ENCODE results near the gene BMP7.

Gene BMP7

DNA sequence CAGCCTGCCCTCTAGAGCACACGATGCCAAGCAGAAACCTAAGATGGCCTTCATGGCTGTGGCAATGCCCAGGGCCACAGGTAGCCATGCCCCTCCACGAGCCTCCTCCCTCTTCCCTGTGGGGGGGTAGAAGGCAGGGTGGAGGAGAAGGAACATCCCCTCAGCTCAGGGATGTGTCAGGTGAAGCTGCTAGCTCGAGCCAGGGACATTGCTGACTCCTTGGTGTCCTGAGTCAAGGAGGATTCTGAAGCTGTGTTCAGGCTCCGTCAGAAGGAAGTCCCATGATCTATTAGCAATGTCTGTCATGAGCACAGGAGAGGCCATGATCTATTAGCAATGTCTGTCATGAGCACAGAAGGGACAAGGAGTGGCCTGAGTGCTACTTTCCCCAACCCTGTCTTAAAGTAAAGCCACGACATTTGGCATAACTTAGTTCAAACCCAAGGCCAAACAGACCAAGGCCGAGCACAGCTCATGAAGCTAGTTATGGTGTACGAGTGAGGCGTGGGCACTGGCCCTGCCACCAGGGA lies 87.8 kb downstream of the BMP7 start:
- H3K36me3 ChIP-seq (ENCODE audit: control insufficient read depth in 2 of 2, insufficient read depth in 2 of 2, low read length in 2 of 2) = no peaks in the 10 kb centered on the region
- no peaks in the 10 kb centered on the region for H3K4me1 ChIP-seq (ENCODE audit: control insufficient read depth, insufficient read depth, low read length)
- no peak overlapping the region for H3K9ac ChIP-seq (ENCODE audit: low read length in 2 of 2)
- H3K9me3 ChIP-seq (ENCODE audit: control insufficient read depth in 2 of 2, low read length in 2 of 2) = peaks cover 0 to 3% of the 10 kb centered on the region in 2 donors
- H3K27ac ChIP-seq (ENCODE audit: low read length) = no peak overlapping the region
- H3K27me3 ChIP-seq (ENCODE audit: control insufficient read depth in 1 of 2, insufficient read depth in 2 of 2, low read length in 2 of 2) = peaks cover 3 to 5% of the 10 kb centered on the region in 2 donors
- no peak overlapping the region for H3K4me3 ChIP-seq (ENCODE audit: low read length in 2 of 2)

DNA sequence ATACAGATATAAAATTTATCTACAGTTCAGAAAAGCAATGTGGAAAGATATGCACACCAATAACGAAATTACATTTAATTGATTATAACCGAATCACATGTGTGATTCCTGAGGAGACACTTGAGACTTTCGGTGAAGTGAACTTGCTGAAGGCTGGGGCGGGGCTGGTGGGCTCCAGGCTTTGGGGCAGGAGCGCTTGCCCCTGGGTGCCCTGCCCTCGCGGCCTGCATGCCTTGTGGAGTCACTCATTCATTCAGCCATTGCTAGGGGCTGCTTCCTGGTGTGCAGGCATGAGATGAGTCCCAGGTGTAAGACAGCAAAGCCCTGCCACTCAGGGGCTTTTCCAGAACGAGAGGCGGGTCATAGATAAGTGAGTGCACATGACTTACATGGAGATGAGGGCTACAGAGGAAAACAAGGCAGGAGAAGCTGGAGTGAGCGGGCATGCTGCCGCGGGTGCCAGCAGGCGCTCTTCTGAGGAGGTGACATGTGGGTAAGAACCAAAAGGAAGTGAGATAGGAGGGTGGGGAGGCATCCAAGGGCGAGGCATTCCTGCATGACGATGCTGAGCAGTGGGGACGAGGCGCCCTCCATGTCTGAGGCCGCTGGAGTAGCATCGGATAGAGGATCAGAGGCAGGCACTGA lies 88.7 kb downstream of the BMP7 start:
- peaks cover 3 to 7% of the 10 kb centered on the region in 2 donors for H3K27me3 ChIP-seq (ENCODE audit: control insufficient read depth in 1 of 2, insufficient read depth in 2 of 2, low read length in 2 of 2)
- H3K9me3 ChIP-seq (ENCODE audit: control insufficient read depth in 2 of 2, low read length in 2 of 2) = peaks cover 0 to 3% of the 10 kb centered on the region in 2 donors
- no peak overlapping the region for H3K27ac ChIP-seq (ENCODE audit: low read length)
- no peaks in the 10 kb centered on the region for H3K4me1 ChIP-seq (ENCODE audit: control insufficient read depth, insufficient read depth, low read length)
- no peaks in the 10 kb centered on the region for H3K36me3 ChIP-seq (ENCODE audit: control insufficient read depth in 2 of 2, insufficient read depth in 2 of 2, low read length in 2 of 2)
- no peak overlapping the region for H3K9ac ChIP-seq (ENCODE audit: low read length in 2 of 2)
- H3K4me3 ChIP-seq (ENCODE audit: low read length in 2 of 2) = no peak overlapping the region

DNA sequence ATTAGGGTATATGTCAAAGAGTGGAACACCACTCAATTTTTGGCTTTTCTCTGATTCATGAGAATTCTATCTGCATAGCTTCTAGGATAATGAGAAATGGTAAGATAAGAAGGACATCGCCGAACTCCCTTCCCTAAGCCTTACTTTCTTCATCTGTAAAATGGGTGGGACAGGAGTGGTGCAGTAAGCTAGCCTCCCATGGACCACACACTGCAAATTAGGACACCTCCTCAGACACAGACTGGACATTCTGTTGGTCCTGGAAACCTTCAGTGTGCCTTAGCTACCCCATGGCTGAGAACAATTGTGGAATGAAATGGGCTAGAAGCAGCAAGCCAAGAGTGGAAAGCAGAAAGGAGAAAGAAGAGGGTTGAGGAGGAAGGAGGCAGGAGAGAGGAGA lies 89.6 kb downstream of the BMP7 start:
- Histone ChIP-seq H3K4me3 (ENCODE audit: low read length in 2 of 2) (no peak overlapping the region), H3K9me3 (ENCODE audit: control insufficient read depth in 2 of 2, low read length in 2 of 2) (peaks cover 0 to 3% of the 10 kb centered on the region in 2 donors), H3K36me3 (ENCODE audit: control insufficient read depth in 2 of 2, insufficient read depth in 2 of 2, low read length in 2 of 2) (no peaks in the 10 kb centered on the region), H3K9ac (ENCODE audit: low read length in 2 of 2) (no peak overlapping the region), H3K27ac (ENCODE audit: low read length) (no peak overlapping the region), H3K4me1 (ENCODE audit: control insufficient read depth, insufficient read depth, low read length) (no peaks in the 10 kb centered on the region), H3K27me3 (ENCODE audit: control insufficient read depth in 1 of 2, insufficient read depth in 2 of 2, low read length in 2 of 2) (peaks cover 3 to 5% of the 10 kb centered on the region in 2 donors)

DNA sequence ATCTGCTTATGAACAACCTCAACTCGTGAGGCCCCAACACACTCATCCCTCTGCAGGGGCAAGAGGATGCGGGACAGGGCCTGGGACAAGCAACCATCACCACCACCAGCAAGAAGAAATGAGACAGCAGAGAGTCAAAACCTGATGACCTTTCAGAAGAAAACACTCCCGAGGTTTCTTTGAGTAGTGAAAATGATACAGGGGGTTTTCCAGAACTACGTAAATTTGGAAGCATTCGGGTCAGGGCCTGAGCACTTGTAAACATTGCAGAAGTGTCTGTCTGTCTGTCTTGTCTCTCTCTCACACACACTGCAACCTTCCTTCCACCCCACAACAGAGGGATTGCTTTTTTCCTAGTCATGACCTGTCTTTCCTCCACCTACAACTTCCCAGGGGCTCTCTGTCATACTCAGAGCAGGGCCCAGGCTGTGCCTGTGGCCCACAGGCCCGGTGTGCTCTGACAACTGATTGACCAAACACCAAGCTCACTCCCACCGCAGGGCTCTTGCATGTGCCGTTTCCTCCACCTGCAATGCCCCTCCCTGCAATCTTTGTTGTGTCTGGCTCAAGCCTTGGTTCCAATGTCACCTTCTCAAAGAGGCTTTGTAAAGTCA lies 90.9 kb downstream of the BMP7 start:
- no peaks in the 10 kb centered on the region for H3K4me1 ChIP-seq (ENCODE audit: control insufficient read depth, insufficient read depth, low read length)
- H3K36me3 ChIP-seq (ENCODE audit: control insufficient read depth in 2 of 2, insufficient read depth in 2 of 2, low read length in 2 of 2) = no peaks in the 10 kb centered on the region
- H3K4me3 ChIP-seq (ENCODE audit: low read length in 2 of 2) = no peak overlapping the region
- H3K9me3 ChIP-seq (ENCODE audit: control insufficient read depth in 2 of 2, low read length in 2 of 2) = peaks cover 0 to 3% of the 10 kb centered on the region in 2 donors
- no peak overlapping the region for H3K9ac ChIP-seq (ENCODE audit: low read length in 2 of 2)
- H3K27ac ChIP-seq (ENCODE audit: low read length) = no peak overlapping the region
- H3K27me3 ChIP-seq (ENCODE audit: control insufficient read depth in 1 of 2, insufficient read depth in 2 of 2, low read length in 2 of 2) = peaks cover 3 to 5% of the 10 kb centered on the region in 2 donors

DNA sequence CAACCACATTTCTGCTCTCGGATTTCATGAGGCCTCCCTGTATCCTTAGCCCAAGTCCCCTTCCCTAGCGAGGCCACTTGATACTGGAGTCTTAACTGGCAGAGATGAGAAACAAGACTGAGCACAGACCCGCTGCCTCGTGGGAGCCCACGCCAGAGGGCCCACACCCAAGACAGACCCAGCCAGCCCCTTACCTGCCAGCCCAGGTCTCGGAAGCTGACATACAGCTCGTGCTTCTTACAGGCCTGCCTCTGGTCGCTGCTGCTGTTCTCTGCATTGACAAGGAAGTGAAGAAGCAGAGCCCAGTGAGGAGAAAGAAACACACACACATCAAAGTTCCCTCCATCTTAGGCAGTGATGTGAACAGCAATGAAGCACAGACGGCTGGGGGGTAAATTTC lies 91.7 kb downstream of the BMP7 start:
- Histone ChIP-seq H3K36me3 (ENCODE audit: control insufficient read depth in 2 of 2, insufficient read depth in 2 of 2, low read length in 2 of 2) (no peaks in the 10 kb centered on the region), H3K9me3 (ENCODE audit: control insufficient read depth in 2 of 2, low read length in 2 of 2) (peaks cover 0 to 3% of the 10 kb centered on the region in 2 donors), H3K9ac (ENCODE audit: low read length in 2 of 2) (no peak overlapping the region), H3K4me3 (ENCODE audit: low read length in 2 of 2) (no peak overlapping the region), H3K27me3 (ENCODE audit: control insufficient read depth in 1 of 2, insufficient read depth in 2 of 2, low read length in 2 of 2) (peaks cover 3 to 5% of the 10 kb centered on the region in 2 donors), H3K4me1 (ENCODE audit: control insufficient read depth, insufficient read depth, low read length) (no peaks in the 10 kb centered on the region), H3K27ac (ENCODE audit: low read length) (no peak overlapping the region)

DNA sequence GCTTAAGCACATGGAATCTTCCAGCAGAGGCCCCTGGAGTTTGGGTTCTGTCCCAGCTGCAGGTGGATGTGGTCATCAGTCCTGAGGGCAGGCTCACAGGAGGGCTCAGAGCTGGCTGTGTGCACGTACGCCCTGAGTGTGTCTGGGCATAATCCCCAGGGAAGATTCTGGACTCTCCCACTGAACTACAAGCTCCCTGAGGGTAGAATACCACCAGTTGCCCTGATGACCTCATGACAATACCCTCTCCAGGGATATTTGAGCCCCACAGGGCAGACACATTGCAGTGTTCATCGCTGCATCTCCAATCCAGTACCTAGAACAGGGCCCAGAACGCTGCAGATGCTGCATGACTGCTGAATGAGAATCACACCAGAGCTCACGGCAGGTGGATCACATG lies 92.5 kb downstream of the BMP7 start:
- H3K9me3 ChIP-seq (ENCODE audit: control insufficient read depth in 2 of 2, low read length in 2 of 2) = peaks cover 3 to 5% of the 10 kb centered on the region in 2 donors
- H3K27ac ChIP-seq (ENCODE audit: low read length) = no peak overlapping the region
- no peak overlapping the region for H3K9ac ChIP-seq (ENCODE audit: low read length in 2 of 2)
- H3K36me3 ChIP-seq (ENCODE audit: control insufficient read depth in 2 of 2, insufficient read depth in 2 of 2, low read length in 2 of 2) = no peaks in the 10 kb centered on the region
- peaks cover 0 to 5% of the 10 kb centered on the region in 2 donors for H3K27me3 ChIP-seq (ENCODE audit: control insufficient read depth in 1 of 2, insufficient read depth in 2 of 2, low read length in 2 of 2)
- no peak overlapping the region for H3K4me3 ChIP-seq (ENCODE audit: low read length in 2 of 2)
- H3K4me1 ChIP-seq (ENCODE audit: control insufficient read depth, insufficient read depth, low read length) = no peaks in the 10 kb centered on the region

DNA sequence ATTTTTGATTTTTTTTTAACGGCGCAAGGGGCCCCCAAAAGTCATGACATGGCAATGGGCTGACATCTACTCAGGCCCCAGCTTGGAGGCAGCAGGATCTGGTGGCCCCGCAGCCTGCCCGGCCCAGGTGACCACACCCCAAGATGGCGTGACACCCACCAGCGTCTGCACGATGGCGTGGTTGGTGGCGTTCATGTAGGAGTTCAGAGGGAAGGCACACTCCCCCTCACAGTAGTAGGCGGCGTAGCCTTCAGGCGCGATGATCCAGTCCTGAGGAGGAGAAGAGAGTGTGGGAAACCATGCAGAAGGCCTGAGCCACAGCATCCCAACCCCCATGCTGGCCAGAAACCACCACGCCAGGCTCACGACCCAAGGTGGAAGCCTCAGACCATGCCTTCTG lies 93.4 kb downstream of the BMP7 start:
- Histone ChIP-seq H3K9ac (ENCODE audit: low read length in 2 of 2) (no peak overlapping the region), H3K36me3 (ENCODE audit: control insufficient read depth in 2 of 2, insufficient read depth in 2 of 2, low read length in 2 of 2) (no peaks in the 10 kb centered on the region), H3K9me3 (ENCODE audit: control insufficient read depth in 2 of 2, low read length in 2 of 2) (peaks cover 3 to 6% of the 10 kb centered on the region in 2 donors), H3K27me3 (ENCODE audit: control insufficient read depth in 1 of 2, insufficient read depth in 2 of 2, low read length in 2 of 2) (peaks cover 0 to 5% of the 10 kb centered on the region in 2 donors), H3K4me3 (ENCODE audit: low read length in 2 of 2) (no peak overlapping the region), H3K4me1 (ENCODE audit: control insufficient read depth, insufficient read depth, low read length) (no peaks in the 10 kb centered on the region), H3K27ac (ENCODE audit: low read length) (no peak overlapping the region)

DNA sequence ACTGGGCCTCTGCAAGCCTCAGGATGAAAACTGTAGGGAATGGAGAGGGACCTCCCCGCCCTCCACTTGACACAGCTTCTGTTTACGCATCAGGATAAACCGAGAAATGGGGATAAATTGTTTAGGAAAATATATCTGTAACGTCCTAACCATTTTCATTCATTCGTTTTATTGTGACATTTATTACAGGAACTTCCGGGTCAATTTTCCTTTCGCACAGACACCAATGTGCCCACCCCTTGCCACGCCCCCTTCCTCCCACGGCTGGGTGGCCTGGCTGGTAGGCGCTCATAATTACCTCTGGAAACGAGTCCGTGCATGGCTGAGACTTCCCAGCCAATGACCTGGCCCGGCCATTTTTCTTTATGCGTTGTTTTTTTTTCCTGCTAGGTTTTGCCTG lies 96.1 kb downstream of the BMP7 start:
- H3K36me3 ChIP-seq (ENCODE audit: control insufficient read depth in 2 of 2, insufficient read depth in 2 of 2, low read length in 2 of 2) = no peaks in the 10 kb centered on the region
- no peak overlapping the region for H3K27ac ChIP-seq (ENCODE audit: low read length)
- peaks cover 0 to 3% of the 10 kb centered on the region in 2 donors for H3K27me3 ChIP-seq (ENCODE audit: control insufficient read depth in 1 of 2, insufficient read depth in 2 of 2, low read length in 2 of 2)
- H3K9ac ChIP-seq (ENCODE audit: low read length in 2 of 2) = no peak overlapping the region
- no peaks in the 10 kb centered on the region for H3K4me1 ChIP-seq (ENCODE audit: control insufficient read depth, insufficient read depth, low read length)
- peaks cover 0 to 6% of the 10 kb centered on the region in 2 donors for H3K9me3 ChIP-seq (ENCODE audit: control insufficient read depth in 2 of 2, low read length in 2 of 2)
- H3K4me3 ChIP-seq (ENCODE audit: low read length in 2 of 2) = no peak overlapping the region

DNA sequence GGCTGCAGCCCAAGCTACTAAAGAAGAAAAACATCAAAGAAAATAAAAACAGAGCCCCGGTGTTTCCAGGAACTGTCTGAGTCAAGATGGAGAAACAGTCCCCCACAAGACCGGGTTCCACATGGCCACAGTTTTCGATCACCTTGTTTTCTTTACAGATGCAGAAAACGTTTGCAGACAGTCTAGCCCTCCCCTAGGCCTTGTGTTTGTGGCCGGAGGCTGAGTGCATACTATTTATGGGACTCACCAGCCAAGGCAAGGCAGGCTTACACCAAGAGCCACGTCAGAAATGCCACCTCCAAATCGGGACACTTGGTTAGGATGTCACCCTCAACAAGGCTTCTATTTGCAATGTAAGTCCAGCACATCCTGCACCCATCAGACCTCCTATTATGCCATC lies 97.3 kb downstream of the BMP7 start:
- Histone ChIP-seq H3K27me3 (ENCODE audit: control insufficient read depth in 1 of 2, insufficient read depth in 2 of 2, low read length in 2 of 2) (peaks cover 0 to 5% of the 10 kb centered on the region in 2 donors), H3K9me3 (ENCODE audit: control insufficient read depth in 2 of 2, low read length in 2 of 2) (peaks cover 0 to 6% of the 10 kb centered on the region in 2 donors), H3K36me3 (ENCODE audit: control insufficient read depth in 2 of 2, insufficient read depth in 2 of 2, low read length in 2 of 2) (no peaks in the 10 kb centered on the region), H3K9ac (ENCODE audit: low read length in 2 of 2) (no peak overlapping the region), H3K4me1 (ENCODE audit: control insufficient read depth, insufficient read depth, low read length) (no peaks in the 10 kb centered on the region), H3K27ac (ENCODE audit: low read length) (no peak overlapping the region), H3K4me3 (ENCODE audit: low read length in 2 of 2) (no peak overlapping the region)

DNA sequence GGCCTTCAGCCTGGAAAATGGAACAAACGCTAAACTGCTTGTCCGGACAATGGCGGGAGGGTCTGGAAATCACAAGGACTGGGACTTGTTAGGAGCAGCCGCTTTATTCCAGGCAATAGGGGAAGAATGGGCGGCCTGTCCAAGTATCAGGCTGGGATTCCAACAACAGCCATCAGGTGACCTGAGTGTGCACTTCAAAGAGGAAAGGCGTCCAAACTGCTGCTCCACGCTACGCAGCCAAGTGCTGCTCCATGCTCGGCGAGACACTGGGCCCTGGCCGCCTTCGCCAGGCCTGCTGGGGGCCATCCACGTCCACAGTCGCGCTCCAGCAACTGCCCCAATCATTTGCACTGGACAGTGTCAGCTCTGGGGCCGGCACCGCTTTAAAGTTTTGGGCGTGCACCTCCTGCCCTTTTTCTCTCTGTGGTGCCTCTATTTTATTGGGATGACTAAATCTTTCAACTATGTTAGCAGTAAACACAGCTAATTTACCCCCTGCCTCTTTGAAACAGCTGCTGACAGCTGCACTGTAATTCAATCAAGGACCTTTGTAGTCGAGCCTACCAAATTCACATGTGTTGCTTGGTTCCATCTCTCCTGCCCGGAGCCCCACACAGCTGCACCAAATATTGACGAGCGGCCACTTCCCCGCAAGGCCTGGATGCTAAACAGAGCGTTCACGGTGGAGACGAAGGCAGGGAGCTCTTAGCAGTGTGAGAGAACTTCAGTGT lies 98.3 kb downstream of the BMP7 start:
- H3K4me1 ChIP-seq (ENCODE audit: control insufficient read depth, insufficient read depth, low read length) = no peaks in the 10 kb centered on the region
- H3K27me3 ChIP-seq (ENCODE audit: control insufficient read depth in 1 of 2, insufficient read depth in 2 of 2, low read length in 2 of 2) = peaks cover 0 to 3% of the 10 kb centered on the region in 2 donors
- peaks cover 0 to 6% of the 10 kb centered on the region in 2 donors for H3K9me3 ChIP-seq (ENCODE audit: control insufficient read depth in 2 of 2, low read length in 2 of 2)
- no peaks in the 10 kb centered on the region for H3K36me3 ChIP-seq (ENCODE audit: control insufficient read depth in 2 of 2, insufficient read depth in 2 of 2, low read length in 2 of 2)
- no peak overlapping the region for H3K4me3 ChIP-seq (ENCODE audit: low read length in 2 of 2)
- H3K9ac ChIP-seq (ENCODE audit: low read length in 2 of 2) = no peak overlapping the region
- no peak overlapping the region for H3K27ac ChIP-seq (ENCODE audit: low read length)
